GM19467 (cell line): Measurements from ENCODE around the gene SMARCD1.

Source experiments
- ATAC-seq: cut with Tn5 transposase; IDR thresholded peaks from one replicate; pipeline ENCODE4 v1.9.1; 2021; ENCODE audit warnings: mild to moderate bottlenecking, moderate library complexity; ENCODE audit not compliant: unreplicated experiment

The SMARCD1 gene

DNA sequence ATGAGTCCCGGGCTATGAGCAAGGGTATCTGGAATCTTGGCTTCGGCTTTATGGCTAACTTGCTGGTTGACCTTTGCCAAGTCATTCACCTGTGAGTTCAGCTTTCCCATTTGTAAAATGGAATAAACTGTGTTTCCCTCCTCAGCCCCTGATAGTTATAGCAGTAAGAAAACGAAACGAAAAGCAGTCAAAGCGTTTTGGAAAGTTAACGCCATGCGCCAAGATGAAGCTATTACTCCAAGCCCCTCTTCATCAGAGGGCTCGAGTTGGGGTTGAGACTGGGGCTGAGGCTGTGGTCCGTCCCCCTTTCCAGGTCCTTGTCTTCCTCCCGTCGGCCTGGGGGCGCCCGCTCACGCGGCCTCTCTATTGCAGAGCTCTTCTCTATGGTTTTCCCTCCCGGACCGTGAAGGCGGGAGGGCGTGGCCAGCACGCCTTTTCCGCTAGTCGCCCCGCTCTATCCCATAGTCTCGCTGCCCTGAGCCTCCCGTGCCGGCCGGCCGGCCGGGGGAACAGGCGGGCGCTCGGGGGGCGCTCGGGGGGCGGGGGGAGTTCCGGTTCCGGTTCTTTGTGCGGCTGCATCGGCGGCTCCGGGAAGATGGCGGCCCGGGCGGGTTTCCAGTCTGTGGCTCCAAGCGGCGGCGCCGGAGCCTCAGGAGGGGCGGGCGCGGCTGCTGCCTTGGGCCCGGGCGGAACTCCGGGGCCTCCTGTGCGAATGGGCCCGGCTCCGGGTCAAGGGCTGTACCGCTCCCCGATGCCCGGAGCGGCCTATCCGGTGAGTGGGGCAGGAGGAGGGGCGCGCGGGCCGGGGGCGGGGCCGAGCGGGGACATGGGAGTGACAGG lies at the start of gene SMARCD1:
TSS of gene SMARCD1 (plus strand) at position 568 of the 840 bp plus-strand sequence. CDS start at position 596, 28 bp downstream.
- peak; percentile 85 for ATAC-seq

DNA sequence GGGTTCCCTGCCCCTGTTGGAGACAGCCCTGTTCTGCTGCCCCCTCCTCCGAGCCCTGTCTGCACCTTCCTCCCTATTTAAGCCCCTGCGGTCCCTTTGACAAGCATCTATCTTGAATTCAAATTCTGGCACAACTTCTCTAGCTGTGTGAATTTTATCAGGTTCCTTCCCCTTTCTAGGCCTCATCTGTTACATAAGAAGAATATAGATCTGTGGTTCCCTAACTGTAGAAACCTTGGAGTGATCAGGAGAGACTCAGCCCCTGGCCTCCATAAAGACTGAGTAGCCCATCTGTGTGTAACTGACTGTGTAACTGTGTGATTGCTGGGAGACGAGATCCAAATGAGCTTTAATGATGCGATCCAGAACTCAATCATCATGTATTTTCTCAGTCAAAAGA lies 46.8 kb upstream of the SMARCD1 start:
- no peak for ATAC-seq

DNA sequence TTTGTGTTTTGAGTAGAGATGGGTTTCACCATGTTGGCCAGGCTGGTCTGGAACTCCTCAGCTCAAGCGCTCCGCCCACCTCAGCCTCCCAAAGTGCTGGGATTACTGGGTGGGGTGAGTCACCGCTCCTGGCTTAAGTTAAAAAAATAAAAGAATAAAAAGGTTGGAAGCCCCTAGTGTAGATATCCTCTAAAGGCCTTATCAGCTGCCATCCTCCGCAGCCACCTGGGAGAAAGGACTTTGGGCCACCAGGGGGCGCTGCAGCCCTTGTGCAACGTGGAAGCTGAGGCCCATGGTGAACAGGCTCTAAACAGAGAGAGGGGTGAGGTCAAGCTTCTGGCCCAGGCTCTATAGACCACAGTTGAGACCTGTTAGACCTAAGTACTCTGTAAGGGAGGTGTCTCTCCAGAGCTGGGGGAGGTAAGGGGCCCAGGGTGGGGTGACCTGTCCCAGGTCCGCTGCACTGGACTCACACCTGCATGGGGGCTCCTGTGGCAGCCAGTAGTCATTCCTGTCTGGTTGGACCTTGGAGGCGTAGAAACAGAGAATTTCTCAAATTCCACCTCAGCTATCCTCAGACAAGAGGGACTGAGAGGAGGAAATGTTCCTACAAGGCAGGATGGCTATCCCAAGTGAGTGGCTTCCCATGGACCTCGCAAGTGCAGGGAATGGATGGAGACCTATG lies 45.8 kb upstream of the SMARCD1 start:
- no peak for ATAC-seq

DNA sequence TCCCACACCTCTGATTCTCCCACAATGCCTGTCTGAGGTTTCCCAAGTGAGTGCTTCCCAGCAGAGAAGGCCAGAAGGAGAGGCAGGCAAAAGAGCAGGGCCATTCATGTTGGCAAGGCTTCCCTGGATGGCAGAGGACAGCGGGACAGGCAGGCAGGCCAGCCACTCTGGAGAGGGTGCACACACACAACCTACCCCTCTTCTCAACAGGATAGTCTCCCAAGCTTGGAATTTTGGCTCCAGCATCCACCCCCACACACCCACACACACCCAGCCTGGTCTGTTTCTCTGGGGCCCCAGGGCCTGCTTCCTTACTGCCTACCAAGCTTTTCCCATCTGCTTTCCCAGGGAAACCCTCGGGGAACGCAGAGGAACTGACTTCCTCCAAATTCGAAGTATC lies 44.5 kb upstream of the SMARCD1 start:
- ATAC-seq = no peak

DNA sequence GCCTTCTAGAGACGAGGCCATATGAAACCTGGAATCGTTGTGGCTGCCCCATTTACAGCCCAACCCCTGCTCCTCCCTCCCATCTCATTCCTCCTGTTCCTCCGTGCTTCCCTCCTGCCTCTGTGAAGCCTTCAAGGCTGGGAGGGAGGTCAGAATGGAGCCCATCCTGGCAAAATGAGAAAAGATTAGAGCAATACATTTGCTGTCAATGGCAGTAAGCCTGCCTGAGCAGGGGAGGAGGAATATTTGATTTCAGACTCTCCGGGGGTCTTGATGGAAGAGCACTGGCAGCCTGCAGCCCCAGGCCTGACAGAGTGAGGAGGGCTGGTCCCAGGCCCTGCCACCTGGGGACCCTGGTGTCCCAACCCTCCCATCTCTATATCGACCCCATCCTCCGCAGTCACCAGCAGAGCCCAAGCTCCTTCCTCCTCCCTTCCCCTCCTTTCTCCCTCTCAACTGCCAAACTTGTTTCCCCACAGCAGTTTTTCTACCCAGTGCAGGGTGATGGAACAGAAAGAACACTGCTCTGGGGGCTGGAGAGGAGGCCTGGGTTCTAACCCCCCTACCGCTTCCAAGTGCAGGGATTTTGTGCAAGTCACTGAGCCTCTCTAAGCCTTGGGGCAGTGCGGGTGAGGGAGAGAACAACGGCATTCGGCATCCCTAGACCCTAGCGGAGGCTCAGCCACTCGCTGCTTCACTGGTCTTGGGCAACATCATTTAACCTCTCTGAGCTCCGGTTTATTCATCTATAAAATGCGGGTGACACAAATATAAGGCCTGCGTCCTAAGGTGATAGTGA lies 43.9 kb upstream of the SMARCD1 start:
- no peak for ATAC-seq

DNA sequence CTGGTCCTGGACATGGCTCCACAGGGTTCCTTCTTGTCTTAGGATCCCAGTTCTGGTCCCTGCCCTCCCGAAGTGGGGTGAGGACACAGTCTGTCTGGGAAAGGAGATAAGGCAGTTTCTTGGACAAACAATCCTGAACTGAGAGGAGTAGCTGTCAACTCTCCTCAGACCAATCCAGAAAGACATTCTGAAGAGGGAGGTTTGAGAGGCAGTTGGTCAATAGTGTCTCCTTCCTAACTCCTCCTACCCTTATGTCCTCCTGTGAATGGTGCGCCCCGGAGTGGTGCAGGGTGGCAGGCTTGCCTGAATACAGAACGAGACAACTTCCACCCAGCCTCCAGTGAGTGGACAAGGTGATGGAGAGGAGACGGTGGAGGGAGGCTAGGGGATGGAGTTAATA lies 43.2 kb upstream of the SMARCD1 start:
- ATAC-seq = no peak

DNA sequence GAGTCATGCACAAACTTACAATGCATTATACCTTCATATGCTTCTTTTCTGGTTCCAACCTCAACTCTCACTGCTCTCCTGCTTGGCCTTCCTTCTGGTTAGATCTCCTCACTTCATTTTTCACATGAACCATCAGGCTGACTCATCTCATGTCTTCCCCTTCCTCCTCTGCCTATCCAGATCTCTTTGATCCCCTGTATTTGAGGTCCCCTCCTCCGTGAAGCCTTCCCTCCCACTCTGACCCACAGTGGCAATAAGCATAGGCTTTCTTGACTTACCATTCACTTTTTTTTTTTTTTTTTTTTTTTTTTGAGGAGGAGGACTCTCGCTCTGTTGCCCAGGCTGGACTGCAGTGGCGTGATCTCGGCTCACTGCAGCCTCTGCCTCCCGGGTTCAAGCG lies 42.4 kb upstream of the SMARCD1 start:
- no peak for ATAC-seq

DNA sequence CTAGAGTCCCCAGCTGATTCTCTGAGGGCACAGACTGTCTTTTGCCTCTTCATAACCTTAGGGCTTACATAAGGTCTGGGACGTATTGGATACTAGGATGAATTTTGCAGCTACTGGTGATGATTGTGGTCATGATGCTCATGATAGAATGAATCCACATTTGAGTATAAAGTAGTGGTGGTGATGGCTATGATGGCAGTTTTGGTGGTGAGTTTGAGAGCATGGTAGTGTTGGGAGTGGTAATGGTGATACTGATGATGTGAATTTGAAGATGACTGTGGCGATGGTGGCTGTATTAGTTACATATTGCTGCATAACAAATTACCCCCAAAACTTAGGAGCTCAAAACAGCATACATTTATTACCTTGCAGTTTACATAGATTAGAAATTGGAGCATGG lies 41.8 kb upstream of the SMARCD1 start:
- no peak for ATAC-seq

DNA sequence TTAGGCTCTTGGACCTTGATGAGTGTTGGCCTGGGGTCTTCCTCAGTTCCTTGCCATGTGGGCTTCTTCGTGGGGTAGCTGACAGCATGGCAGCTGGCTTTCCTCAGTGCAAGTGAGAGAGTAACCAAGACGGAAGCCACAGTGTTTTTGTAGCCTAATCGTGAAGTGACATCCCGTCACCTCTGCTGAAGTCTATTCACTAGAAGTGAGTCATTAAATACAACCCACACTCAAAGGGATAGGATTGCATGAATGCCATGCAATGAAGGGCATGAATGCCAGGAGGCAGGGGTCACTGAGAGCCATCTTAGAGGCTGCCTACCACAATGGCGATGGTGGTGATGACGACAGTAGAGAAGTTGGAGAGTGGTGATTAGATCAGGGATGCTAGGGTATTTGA lies 41.3 kb upstream of the SMARCD1 start:
- no peak for ATAC-seq

DNA sequence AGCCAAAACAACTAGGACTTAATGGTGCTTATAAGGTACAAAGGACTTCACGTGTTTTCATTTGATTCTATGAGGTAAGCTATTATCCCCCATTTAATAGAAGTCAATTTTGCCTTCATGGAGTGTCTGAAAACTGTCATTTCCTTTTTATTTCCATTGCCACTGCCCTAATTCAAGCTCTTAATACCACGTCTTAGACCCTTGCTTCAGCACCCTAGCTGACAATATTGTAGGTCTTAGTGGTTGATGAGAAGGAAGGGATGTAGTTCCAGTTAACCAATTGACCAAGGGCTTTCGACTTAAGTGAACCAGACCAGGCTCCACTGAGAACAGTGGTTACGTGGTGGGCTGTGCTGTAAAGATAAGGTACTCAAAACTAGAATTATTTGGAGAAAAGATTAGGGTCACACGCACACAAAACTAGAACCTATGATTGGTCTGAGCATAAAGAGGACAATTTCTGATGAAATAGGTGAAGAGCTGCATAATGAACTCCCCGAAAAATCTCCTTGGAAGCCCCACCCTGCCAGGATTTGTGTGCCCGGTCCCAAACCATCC lies 37.4 kb upstream of the SMARCD1 start:
- no peak for ATAC-seq

DNA sequence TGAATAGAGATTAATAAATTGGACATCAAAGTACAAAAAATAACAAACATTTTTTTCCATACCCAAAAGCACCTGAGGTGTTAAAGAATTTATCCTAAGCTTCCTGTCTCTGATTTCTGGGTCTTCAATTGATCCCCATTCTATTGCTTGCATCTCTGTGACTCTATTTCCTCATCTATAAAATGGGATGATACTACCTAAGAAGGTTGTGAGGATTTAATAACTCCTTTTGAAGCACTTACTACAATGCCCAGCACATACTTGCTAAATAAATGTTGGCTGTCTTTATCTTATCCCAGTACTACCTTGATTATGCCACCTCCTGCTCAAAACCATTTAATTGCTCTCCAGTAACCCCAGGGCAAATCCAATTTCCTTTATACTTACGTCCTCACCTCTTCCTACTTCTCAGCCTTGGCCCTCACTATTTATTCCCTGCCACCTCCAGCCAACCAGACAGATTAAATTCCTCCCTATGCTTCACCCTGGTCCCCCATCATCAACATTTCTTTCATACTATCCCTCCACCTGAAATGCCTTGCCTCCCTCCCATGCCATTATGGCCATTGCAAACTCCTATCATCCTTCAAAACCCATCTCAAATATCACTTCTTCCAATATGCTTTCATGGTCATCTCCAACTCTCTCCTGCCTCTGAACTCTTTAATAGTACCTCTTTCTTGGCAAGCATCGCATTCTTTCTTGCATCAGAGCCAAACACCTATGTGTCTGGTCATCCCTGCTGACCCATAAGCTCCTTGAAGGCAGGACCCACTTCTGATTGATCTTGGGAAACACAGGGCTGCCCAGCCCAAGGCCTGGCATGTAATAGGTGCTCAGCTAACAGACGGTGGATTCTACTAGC lies 35.7 kb upstream of the SMARCD1 start:
- no peak for ATAC-seq

DNA sequence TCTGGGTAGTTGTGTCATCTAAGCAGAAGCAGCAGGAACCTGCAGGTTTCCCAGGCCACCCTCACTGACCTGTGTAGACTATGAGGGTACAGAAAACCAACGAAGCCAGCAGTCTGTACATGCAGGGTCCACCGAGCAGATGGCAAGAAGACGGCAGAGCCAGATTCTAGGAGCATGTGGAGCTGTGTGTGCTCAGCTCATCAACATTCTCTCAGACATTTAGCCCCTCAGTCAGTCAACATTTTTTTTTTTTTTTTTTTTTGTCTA lies 35.1 kb upstream of the SMARCD1 start:
- no peak for ATAC-seq

DNA sequence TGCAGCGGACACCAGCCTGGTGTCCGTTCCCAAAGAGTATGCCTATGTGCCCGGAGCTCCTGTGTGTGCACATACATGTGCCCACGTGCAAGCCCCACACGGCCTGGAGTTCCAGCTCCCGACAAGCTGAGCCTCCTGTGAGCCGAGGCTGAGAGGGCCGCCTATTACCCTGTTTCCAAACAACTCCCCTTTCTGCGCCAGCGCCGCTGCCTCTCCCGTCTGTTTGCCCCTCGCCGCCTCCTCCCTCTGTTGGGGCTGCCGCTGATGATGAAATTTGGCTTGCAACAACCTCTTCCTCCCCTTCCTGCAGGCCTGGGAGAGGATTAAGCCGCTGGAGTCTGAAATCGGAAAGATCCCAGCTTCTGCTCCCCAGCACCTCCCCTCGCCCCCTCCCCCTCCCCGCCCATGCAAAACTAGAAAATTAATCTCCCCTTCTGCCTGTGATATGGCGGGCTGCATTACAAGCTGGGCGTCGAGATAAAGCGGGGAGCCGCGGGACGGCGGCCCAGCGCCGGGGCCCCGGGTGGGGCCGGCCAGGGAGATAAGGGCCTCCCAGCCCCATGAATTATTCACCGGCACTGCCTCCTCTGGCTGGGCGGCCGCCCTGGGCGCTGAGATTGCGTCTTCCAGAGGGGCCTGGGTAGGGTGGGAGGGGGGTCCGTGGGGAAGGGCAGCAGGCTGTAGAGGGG lies 34.6 kb upstream of the SMARCD1 start:
- no peak for ATAC-seq

DNA sequence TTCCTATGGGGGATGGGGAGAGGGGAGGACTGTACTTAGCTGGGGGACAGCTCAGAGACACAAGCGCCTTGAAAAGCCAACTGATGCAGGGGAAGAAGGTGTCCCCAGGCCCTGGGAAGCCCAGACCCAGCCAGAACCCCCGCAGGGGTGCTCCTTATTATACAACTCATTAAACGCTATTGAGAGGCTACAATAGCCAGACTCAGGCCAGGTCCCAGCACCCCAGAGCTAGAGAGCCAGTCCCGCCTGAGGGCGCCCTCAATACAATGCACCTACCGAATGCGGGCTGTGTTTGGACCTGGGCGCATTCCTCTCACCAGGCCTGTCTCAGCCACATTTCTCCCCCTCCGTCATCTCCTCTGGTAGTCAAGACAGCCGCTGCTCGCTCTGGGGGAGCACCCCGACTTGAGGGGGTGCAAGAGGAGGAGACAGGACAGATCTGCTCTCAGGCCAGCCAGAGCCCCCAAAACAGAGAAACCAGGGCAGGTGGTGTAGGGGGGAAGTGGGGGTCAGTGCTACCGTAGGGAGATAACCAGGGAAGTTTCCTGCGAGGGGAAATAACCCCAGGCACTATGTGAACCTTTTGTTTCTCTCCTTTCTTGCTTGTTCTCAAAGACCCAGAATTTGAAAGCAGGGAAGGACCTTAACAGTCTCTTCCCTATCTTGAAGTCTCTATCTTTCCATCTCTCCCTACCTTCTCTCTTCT lies 33.9 kb upstream of the SMARCD1 start:
- ATAC-seq = no peak

DNA sequence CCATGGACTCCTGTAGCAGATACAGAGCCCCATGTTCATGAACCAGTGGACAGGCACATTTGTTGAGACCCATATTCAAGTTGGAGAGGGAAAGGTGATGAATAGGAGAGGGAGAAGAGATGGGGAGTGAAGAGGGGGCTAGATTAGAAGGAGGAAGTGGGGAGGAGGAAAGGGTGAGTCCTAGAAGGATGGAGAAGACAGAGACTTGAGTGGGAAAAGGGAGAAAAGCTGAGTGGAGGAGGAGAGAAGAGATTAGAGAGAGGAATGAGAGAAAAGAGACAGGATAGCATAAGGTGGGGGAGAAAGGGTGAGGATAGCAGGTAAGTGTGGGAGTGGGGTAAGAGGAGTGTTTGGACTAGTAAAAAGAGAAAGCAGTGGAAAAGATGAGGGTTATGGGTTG lies 32.6 kb upstream of the SMARCD1 start:
- no peak for ATAC-seq

DNA sequence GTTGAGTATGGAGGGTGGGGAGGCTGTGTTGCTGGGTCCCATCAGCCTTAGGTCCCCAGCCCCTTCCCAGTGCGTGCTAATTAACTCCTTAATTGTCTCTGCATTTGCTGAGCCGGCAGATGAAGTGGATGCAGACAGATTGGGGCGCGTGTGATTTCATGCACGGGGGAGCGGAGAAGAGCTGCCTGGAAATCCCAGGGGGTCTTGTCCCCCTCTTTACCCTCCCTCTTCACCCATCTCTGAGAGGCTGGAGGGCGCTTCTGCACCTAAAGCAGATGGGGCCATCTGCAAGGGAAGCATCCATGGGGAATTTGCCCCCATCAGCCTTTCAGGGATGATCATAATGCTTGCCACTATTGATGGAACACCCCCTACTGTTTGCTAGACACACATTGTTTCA lies 32.2 kb upstream of the SMARCD1 start:
- no peak for ATAC-seq

DNA sequence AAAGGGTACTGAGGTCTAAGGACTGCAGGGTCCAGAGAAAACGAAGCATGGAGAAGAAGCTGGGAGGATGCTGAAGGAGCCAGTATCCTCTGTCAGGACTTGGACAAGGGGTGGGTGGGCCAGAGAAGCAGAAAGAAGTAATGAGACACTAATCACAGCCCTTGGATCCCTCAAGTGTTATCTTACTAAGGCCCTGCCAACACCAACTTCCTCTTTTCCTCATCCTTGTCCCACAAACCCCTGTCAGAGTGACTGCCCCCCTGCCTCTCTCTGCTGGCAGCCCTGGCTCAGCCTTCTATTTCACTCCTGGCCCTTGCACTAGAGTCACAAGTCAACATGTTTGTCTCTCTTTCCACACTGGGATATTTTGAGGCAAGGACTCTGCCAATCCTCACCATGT lies 31.6 kb upstream of the SMARCD1 start:
- ATAC-seq = no peak

DNA sequence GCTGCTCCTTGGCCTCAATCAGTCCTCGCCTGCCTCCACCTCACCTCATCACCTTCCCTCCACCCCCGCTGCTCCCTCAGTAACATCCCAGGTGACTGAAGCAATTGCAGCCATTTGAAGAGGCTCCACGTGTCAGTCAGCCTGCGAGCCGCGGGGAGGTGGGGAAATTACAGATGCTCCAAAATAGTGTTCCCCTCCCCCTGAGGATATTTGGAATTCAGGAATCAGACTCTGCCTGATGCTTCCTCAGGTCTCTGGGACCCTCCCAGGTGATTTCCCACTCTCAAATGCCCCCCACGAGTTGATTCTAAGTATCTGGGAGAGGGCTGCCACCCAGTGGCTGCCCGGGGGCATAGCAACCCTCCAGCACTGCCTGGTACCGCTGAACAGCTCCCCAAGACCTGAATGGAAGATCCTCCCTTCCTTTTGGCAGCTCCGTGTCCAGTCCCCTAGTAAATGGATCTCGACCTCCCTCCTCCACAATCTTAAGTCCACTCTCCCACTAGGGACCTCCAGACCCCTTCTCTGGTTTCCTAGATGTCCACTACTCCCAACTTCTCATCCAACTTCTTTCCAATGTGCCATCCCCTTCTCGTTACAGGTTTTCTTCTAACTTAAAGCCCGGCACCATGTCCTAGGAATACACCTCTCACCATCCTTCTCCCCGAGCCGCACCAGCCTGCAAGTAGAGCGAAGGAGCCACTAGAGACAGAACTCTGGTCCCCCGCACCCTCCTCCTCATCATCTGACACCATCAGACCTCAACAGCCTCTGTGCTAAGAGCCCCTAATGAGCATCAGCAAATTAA lies 29.1 kb upstream of the SMARCD1 start:
- no peak for ATAC-seq

DNA sequence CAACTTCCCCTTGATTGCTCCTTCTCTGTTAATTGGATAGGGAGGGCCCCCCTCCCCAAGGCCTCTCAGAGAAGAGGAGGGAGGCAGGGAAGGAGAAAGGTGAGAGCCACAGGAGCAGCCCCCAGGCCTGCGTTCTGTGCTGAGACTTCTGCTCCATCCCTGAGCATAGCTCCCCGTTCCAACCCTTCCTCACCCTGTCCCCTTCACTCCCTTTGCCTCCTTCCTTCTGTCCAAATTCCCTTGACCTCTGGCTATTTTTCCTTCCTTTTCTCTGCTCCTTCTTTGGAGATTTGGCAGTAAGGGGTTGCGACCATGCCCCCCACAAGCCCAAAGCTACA lies 28.5 kb upstream of the SMARCD1 start:
- no peak for ATAC-seq
